Vagina (tissue), 2 donors: ENCODE measurements around the gene CDH4. TPM values are rescaled to one million over a fixed set of nuclear protein-coding genes. Genes with fewer than 3 reads are reported as not detected.

Experiments used
- DNase-seq, 2 donors: peaks; one replicate each; pipeline ENCODE4 v3.0.0-alpha.2; 2017; ENCODE audit errors: extremely low spot score in 2 of 2
- H3K27ac ChIP-seq: fragments of 200-600 bp; sonication (generic); one replicate; pipeline ENCODE4 v1.5.1; 2019
- H3K27me3 ChIP-seq: fragments of 200-600 bp; sonication (generic); one replicate; pipeline ENCODE4 v1.5.1; 2019
- H3K36me3 ChIP-seq, 2 donors: fragments of 200-600 bp; sonication (generic); one replicate each; pipeline ENCODE4 v1.5.1; 2017 to 2019
- H3K4me1 ChIP-seq: fragments of 200-600 bp; sonication (generic); one replicate; pipeline ENCODE4 v1.5.1; 2019
- H3K4me3 ChIP-seq, 2 donors: fragments of 200-600 bp; sonication (generic); 1 replicate in 1 of 2; 2 replicates in 1 of 2; pipeline ENCODE4 v1.5.1; 2016 to 2019
- H3K9me3 ChIP-seq: fragments of 200-600 bp; sonication (generic); one replicate; pipeline ENCODE4 v1.5.1; 2019
- POLR2A ChIP-seq, 2 donors: fragments of 450-650 bp; IDR thresholded peaks; one replicate each; pipeline ENCODE4 v1.6.1; 2017; ENCODE audit warnings: antibody characterized with exemption in 2 of 2, mild to moderate bottlenecking in 2 of 2, moderate library complexity in 2 of 2
- POLR2AphosphoS5 ChIP-seq, 2 donors: sonication (generic); formaldehyde crosslinking; IDR thresholded peaks; one replicate each; pipeline ENCODE4 v1.9.0; 2017; ENCODE audit warnings: antibody characterized with exemption in 2 of 2, mild to moderate bottlenecking in 2 of 2, low read depth in 1 of 2; ENCODE audit not compliant: insufficient read depth in 1 of 2
- intact Hi-C: fragments of 100-400 bp; cut with DNase I; formaldehyde crosslinking; loops from one replicate; pipeline ENCODE4 v1.15.1; 2023
- total RNA-seq: library from RNA; depleted of rRNA; stranded (reverse); fragments of >200 nt; gene quantifications from one replicate; pipeline ENCODE4 v1.2.3, GENCODE V29; 2016
- TF ChIP-seq, protein P1 (sequence below), 3 experiments: fragments of 450-650 bp in 2 of 3; fragments of 200-600 bp in 1 of 3; sonication (generic) in 1 of 3; IDR thresholded peaks; one replicate each; pipeline ENCODE4 v1.5.1; 2017 to 2019; ENCODE audit warnings: antibody characterized with exemption in 3 of 3, mild to moderate bottlenecking in 2 of 3, moderate library complexity in 2 of 3

Gene CDH4
- total RNA-seq, 1 donor from 2014 or later = 0.25 TPM

DNA sequence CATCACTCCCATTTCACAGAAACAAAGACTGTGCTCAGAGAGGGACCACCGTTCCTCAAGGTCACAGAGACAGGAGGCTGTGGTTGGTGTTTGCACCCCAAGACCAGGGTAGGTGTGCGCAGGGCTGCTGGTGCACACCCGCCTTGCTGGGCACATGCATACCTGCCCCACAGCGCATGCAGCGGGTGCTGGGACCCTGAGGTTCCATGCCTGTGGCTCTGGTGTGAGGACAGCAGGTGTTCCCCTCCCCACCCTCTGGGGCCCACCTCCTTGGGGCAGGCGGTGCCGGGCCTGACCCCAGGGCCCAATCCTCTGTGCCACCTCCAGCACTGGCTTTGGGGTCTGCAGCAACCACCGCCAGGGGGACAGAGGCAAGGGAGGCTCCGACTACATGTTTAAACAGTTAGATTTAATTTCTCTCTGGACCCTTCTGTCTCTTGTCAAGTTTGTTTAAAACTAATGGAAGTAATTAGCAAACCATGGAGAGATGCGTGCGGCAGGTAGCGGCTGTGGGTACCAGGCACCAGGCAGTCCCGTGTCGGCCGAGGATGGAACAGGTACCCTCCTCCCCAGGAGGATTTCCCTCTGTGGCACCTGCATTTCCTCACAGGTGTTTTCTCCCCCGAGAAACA lies 485.9 kb downstream of the CDH4 start:
- Histone ChIP-seq H3K4me1 (no peaks in the 10 kb centered on the region), H3K27ac (no peak overlapping the region), H3K4me3 (no peak overlapping the region), H3K27me3 (no peaks in the 10 kb centered on the region), H3K9me3 (no peaks in the 10 kb centered on the region), H3K36me3 (no peaks in the 10 kb centered on the region)
- TF ChIP-seq POLR2AphosphoS5 (IDR thresholded peaks at IDR 0.05; ENCODE audit: insufficient read depth in 1 of 2, low read depth in 1 of 2) (no peak), POLR2A (IDR thresholded peaks at IDR 0.05) (no peak)
- TF ChIP-seq, protein P1, sequence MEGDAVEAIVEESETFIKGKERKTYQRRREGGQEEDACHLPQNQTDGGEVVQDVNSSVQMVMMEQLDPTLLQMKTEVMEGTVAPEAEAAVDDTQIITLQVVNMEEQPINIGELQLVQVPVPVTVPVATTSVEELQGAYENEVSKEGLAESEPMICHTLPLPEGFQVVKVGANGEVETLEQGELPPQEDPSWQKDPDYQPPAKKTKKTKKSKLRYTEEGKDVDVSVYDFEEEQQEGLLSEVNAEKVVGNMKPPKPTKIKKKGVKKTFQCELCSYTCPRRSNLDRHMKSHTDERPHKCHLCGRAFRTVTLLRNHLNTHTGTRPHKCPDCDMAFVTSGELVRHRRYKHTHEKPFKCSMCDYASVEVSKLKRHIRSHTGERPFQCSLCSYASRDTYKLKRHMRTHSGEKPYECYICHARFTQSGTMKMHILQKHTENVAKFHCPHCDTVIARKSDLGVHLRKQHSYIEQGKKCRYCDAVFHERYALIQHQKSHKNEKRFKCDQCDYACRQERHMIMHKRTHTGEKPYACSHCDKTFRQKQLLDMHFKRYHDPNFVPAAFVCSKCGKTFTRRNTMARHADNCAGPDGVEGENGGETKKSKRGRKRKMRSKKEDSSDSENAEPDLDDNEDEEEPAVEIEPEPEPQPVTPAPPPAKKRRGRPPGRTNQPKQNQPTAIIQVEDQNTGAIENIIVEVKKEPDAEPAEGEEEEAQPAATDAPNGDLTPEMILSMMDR (IDR thresholded peaks at IDR 0.05) = no peak
- DNase-seq = no peak
- intact Hi-C loops = no loop called here

DNA sequence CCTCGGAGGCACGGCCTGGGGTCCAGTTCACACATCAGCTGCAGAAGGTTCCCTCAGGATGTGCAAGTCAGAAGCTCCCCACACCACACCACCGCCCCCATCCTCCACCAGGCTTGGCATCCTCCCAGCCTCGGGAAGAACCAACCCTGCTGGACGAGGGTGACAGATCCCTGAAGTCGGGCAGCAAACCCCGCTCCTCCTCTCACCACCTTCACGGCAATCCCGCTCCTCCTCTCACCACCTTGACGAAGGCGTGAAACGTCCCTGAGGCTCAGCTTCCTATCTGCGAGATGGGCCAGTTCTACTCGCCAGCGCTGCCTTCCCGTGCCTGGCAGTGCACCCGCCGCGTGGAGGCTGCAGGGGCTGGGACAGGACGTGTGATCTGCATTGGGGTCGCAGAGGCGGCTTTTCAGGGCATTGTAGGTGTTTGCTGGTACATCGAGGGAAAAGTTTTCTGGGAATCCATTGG lies 486.6 kb downstream of the CDH4 start:
- Histone ChIP-seq H3K27ac (no peak overlapping the region), H3K27me3 (no peaks in the 10 kb centered on the region), H3K4me1 (no peaks in the 10 kb centered on the region), H3K4me3 (no peak overlapping the region), H3K36me3 (no peaks in the 10 kb centered on the region), H3K9me3 (no peaks in the 10 kb centered on the region)
- DNase-seq = no peak
- intact Hi-C loops = no loop called here
- TF ChIP-seq POLR2A (IDR thresholded peaks at IDR 0.05) = no peak
- no peak for TF ChIP-seq POLR2AphosphoS5 (IDR thresholded peaks at IDR 0.05; ENCODE audit: insufficient read depth in 1 of 2, low read depth in 1 of 2)
- TF ChIP-seq, protein P1 (IDR thresholded peaks at IDR 0.05) = no peak

DNA sequence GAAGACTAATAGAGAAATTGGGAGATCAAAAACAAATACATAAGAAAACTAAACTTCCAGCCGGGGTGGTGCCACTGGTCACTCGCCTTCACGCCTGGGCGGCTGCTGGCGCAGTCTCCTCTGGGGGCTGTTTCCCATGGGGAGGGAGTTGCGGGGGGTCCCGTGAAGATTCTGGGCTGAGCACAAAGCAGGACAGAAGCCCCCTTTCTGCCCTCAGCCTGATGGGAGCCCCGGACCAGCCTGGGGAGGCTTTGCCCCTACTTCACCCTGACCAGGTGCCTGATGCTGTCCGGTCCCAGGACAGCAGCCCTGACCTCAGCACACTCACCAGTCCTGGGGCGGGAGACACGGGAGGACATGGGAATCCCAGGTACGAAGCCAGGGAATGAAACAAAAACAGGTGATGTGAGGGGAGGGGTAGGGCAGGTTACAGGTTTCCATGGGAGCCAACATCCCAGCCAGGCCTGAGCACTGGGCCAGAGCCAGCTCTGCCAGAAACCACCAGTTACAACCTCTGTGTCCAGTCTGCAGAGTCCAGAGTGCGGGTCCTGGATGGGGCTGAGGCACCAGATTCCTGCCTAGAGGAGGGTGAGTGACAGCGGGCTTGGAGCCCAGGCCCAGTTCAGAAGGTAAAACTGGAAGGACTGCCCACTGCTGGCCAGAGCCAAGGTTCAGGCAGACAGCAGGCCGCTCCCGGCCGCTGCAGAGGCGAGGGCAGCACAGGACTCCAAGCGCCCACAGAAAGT lies 487.2 kb downstream of the CDH4 start:
- Histone ChIP-seq H3K4me3 (no peak overlapping the region), H3K9me3 (no peaks in the 10 kb centered on the region), H3K36me3 (no peaks in the 10 kb centered on the region), H3K27me3 (no peaks in the 10 kb centered on the region), H3K27ac (no peak overlapping the region), H3K4me1 (no peaks in the 10 kb centered on the region)
- TF ChIP-seq POLR2AphosphoS5 (IDR thresholded peaks at IDR 0.05; ENCODE audit: insufficient read depth in 1 of 2, low read depth in 1 of 2) = no peak
- TF ChIP-seq, protein P1 (IDR thresholded peaks at IDR 0.05) = no peak
- no peak for TF ChIP-seq POLR2A (IDR thresholded peaks at IDR 0.05)
- DNase-seq = no peak
- intact Hi-C loops = no loop called here

DNA sequence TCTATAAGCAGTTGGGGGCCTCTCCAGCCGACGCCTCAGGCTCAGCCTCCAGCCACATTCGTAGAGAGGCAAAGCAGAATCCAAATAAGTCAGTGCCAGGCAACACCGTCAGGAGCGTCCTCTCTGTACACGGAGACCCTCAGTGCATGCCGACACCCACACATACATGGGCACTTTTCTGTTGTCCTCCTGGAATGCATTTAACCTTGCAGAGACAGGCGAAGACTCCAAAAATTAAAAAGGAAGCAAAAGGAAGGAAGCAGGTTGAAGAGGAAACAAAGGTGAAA lies 487.7 kb downstream of the CDH4 start:
- H3K27ac ChIP-seq = no peak overlapping the region
- no peaks in the 10 kb centered on the region for H3K9me3 ChIP-seq
- intact Hi-C loops = no loop called here
- TF ChIP-seq, protein P1 (IDR thresholded peaks at IDR 0.05) = no peak
- no peak for TF ChIP-seq POLR2A (IDR thresholded peaks at IDR 0.05)
- TF ChIP-seq POLR2AphosphoS5 (IDR thresholded peaks at IDR 0.05; ENCODE audit: insufficient read depth in 1 of 2, low read depth in 1 of 2) = no peak
- no peaks in the 10 kb centered on the region for H3K36me3 ChIP-seq
- no peak for DNase-seq
- no peaks in the 10 kb centered on the region for H3K4me1 ChIP-seq
- no peaks in the 10 kb centered on the region for H3K27me3 ChIP-seq
- no peak overlapping the region for H3K4me3 ChIP-seq
